H1 (cell line): ENCODE results near the gene SLC38A1. TPM values are rescaled to one million over a fixed set of nuclear protein-coding genes. Genes with fewer than 3 reads are reported as not detected.

Experiments used
- CTCF ChIA-PET: fragments of 300-600 bp; sonication (Branson Sonifier 250); formaldehyde crosslinking; loops from one replicate; lab custom pipeline; 2021; ENCODE audit not compliant: partially characterized antibody; lab: Charles Lee
- POLR2A ChIA-PET: fragments of 300-600 bp; sonication (Branson Sonifier 250); formaldehyde crosslinking; loops from one replicate; lab custom pipeline; 2021; ENCODE audit warnings: inconsistent platforms; ENCODE audit not compliant: partially characterized antibody; lab: Charles Lee
- DNase-seq, 2 experiments: peaks; one replicate each; pipeline versions ENCODE4 v3.0.0 to v3.0.0-alpha.2; 2010 to 2022; ENCODE audit warnings: low spot score in 2 of 2, low read depth in 1 of 2, mixed read lengths in 1 of 2
- FAIRE-seq: peaks from 2 replicates; lab custom pipeline; 2011; peaks lifted over from hg19 to GRCh38; lab: Jason Lieb, UNC
- H2AFZ ChIP-seq: 2 replicates; pipeline ENCODE4 v1.8.1; 2012; ENCODE audit warnings: low read length, inconsistent platforms
- H2AK5ac ChIP-seq: 2 replicates; pipeline ENCODE4 v1.6.1; 2013; ENCODE audit warnings: low read depth, low read length
- H2BK120ac ChIP-seq: replicated peaks from 2 replicates; pipeline ENCODE3; 2013; ENCODE audit warnings: low read depth, low read length, inconsistent platforms
- H2BK12ac ChIP-seq: 2 replicates; pipeline ENCODE4 v1.6.1; 2013; ENCODE audit warnings: low read depth, low read length
- H2BK15ac ChIP-seq: 2 replicates; pipeline ENCODE4 v1.6.1; 2013; ENCODE audit warnings: low read length
- H2BK20ac ChIP-seq: 2 replicates; pipeline ENCODE4 v1.6.1; 2013; ENCODE audit warnings: low read length
- H2BK5ac ChIP-seq: 2 replicates; pipeline ENCODE4 v1.6.1; 2013; ENCODE audit warnings: low read depth, low read length
- H3K14ac ChIP-seq: 2 replicates; pipeline ENCODE4 v1.6.1; 2013; ENCODE audit warnings: inconsistent platforms; ENCODE audit not compliant: insufficient read length
- H3K18ac ChIP-seq: 2 replicates; pipeline ENCODE4 v1.6.1; 2013; ENCODE audit warnings: low read length; ENCODE audit errors: extremely low read depth
- H3K23ac ChIP-seq: 2 replicates; pipeline ENCODE4 v1.6.1; 2013; ENCODE audit warnings: inconsistent platforms; ENCODE audit not compliant: insufficient read length
- H3K23me2 ChIP-seq: 2 replicates; pipeline ENCODE4 v1.6.1; 2013; ENCODE audit warnings: low read depth, low read length
- H3K27ac ChIP-seq: 2 replicates; pipeline ENCODE4 v1.6.1; 2011; ENCODE audit warnings: low read depth, low read length, inconsistent platforms
- H3K27me3 ChIP-seq, 4 experiments: replicated peaks in 1 of 4; 1 replicate in 1 of 4; 2 replicates in 3 of 4; pipeline versions ENCODE4 v1.6.1 to v1.8.1; 2011 to 2013; ENCODE audit warnings: low read length in 3 of 4, mild to moderate bottlenecking in 3 of 4, inconsistent platforms in 2 of 4, mixed read lengths in 2 of 4, moderate library complexity in 1 of 4; ENCODE audit not compliant: control insufficient read depth in 3 of 4, insufficient read depth in 3 of 4; ENCODE audit errors: extremely low read depth in 1 of 4
- H3K36me3 ChIP-seq, 4 experiments: 2 replicates each; pipeline versions ENCODE4 v1.6.1 to v1.8.1; 2011 to 2013; ENCODE audit warnings: mild to moderate bottlenecking in 4 of 4, low read length in 3 of 4, moderate library complexity in 2 of 4, control low read depth in 1 of 4, inconsistent platforms in 1 of 4; ENCODE audit not compliant: insufficient read depth in 4 of 4, control insufficient read depth in 2 of 4
- H3K4ac ChIP-seq: replicated peaks from 2 replicates; pipeline ENCODE3; 2013; ENCODE audit warnings: low read length, low read depth, mixed read lengths, inconsistent platforms; ENCODE audit not compliant: insufficient read length
- H3K4me1 ChIP-seq, 4 experiments: replicated peaks in 1 of 4; 1 replicate in 1 of 4; 2 replicates in 3 of 4; pipeline versions ENCODE4 v1.6.1 to v1.8.1; 2011 to 2013; ENCODE audit warnings: low read length in 3 of 4, inconsistent platforms in 2 of 4, mixed read lengths in 1 of 4; ENCODE audit not compliant: insufficient read depth in 4 of 4, control insufficient read depth in 3 of 4
- H3K4me2 ChIP-seq, 2 experiments: 2 replicates each; pipeline versions ENCODE4 v1.6.1 to v1.8.1; 2011 to 2013; ENCODE audit warnings: low read depth in 2 of 2, low read length in 2 of 2, control low read depth in 1 of 2, inconsistent platforms in 1 of 2, mild to moderate bottlenecking in 1 of 2; ENCODE audit not compliant: insufficient read depth in 1 of 2
- H3K4me3 ChIP-seq, 4 experiments: fragments of 200-600, 300-600 bp in 1 of 4; sonication (generic), shearing (Covaris generic), sonication (Bioruptor Twin) in 1 of 4; 2 replicates each; pipeline versions ENCODE4 v1.5.1 to v1.8.1; 2011 to 2016; ENCODE audit warnings: low read length in 4 of 4, low read depth in 3 of 4, control low read depth in 2 of 4, inconsistent platforms in 2 of 4, mild to moderate bottlenecking in 2 of 4, mixed read lengths in 1 of 4, moderate library complexity in 1 of 4; ENCODE audit not compliant: insufficient read depth in 2 of 4; ENCODE audit errors: extremely low read depth in 1 of 4
- H3K56ac ChIP-seq: replicated peaks from 2 replicates; pipeline ENCODE3; 2013; ENCODE audit warnings: low read depth, mild to moderate bottlenecking, mixed read lengths, low read length, inconsistent platforms; ENCODE audit not compliant: insufficient read length
- H3K79me1 ChIP-seq: 2 replicates; pipeline ENCODE4 v1.6.1; 2013; ENCODE audit warnings: low read depth, low read length, control low read depth
- H3K79me2 ChIP-seq, 2 experiments: 2 replicates each; pipeline versions ENCODE4 v1.6.1 to v1.8.1; 2012 to 2013; ENCODE audit warnings: low read length in 2 of 2, mild to moderate bottlenecking in 2 of 2, inconsistent platforms in 1 of 2; ENCODE audit not compliant: insufficient read depth in 2 of 2, control insufficient read depth in 1 of 2
- H3K9ac ChIP-seq, 4 experiments: replicated peaks in 1 of 4; 1 replicate in 1 of 4; 2 replicates in 3 of 4; pipeline versions ENCODE4 v1.6.1 to v1.8.1; 2011 to 2013; ENCODE audit warnings: low read depth in 3 of 4, low read length in 3 of 4, control low read depth in 2 of 4, mild to moderate bottlenecking in 2 of 4, moderate library complexity in 2 of 4, inconsistent platforms in 1 of 4; ENCODE audit errors: extremely low read depth in 1 of 4
- H3K9me3 ChIP-seq, 2 experiments: 2 replicates each; pipeline versions ENCODE4 v1.6.1 to v1.8.1; 2012 to 2013; ENCODE audit warnings: mild to moderate bottlenecking in 2 of 2, moderate library complexity in 2 of 2, control low read depth in 1 of 2, inconsistent platforms in 1 of 2, low read depth in 1 of 2, low read length in 1 of 2, mixed read lengths in 1 of 2; ENCODE audit not compliant: insufficient read depth in 2 of 2
- H4K20me1 ChIP-seq, 2 experiments: replicated peaks in 1 of 2; 2 replicates each; pipeline versions ENCODE3 to v1.8.1; 2011 to 2013; ENCODE audit warnings: inconsistent platforms in 2 of 2, low read length in 2 of 2, mild to moderate bottlenecking in 1 of 2; ENCODE audit not compliant: insufficient read depth in 2 of 2, control insufficient read depth in 1 of 2
- H4K5ac ChIP-seq: 2 replicates; pipeline ENCODE4 v1.6.1; 2013; ENCODE audit warnings: low read length, low read depth, mixed read lengths, inconsistent platforms; ENCODE audit not compliant: insufficient read length
- H4K8ac ChIP-seq: 2 replicates; pipeline ENCODE4 v1.8.0; 2013; ENCODE audit warnings: mild to moderate bottlenecking, moderate library complexity, low read length, inconsistent platforms; ENCODE audit not compliant: insufficient read depth; ENCODE audit errors: extremely low read depth
- H4K91ac ChIP-seq: replicated peaks from 2 replicates; pipeline ENCODE3; 2013; ENCODE audit warnings: low read length, mixed read lengths, inconsistent platforms; ENCODE audit not compliant: insufficient read length
- CREB1 ChIP-seq: IDR thresholded peaks from 2 replicates; pipeline ENCODE4 v1.6.1; 2012; ENCODE audit warnings: inconsistent platforms
- EZH2 ChIP-seq: fragments of 200-600 bp; sonication (generic); IDR thresholded peaks from 2 replicates; pipeline ENCODE4 v1.7.1; 2012; ENCODE audit warnings: low read depth, mild to moderate bottlenecking, moderate library complexity, low read length, inconsistent platforms; ENCODE audit not compliant: severe bottlenecking
- FOSL1 ChIP-seq: IDR thresholded peaks from 2 replicates; pipeline ENCODE4 v1.6.1; 2011; ENCODE audit warnings: mild to moderate bottlenecking, low read depth, low read length, moderate library complexity; ENCODE audit not compliant: insufficient read depth
- HDAC2 ChIP-seq, 2 experiments: fragments of 300-600 bp in 1 of 2; sonication (generic) in 1 of 2; IDR thresholded peaks; 2 replicates each; pipeline ENCODE4 v1.6.1; 2011 to 2012; ENCODE audit warnings: low read depth in 2 of 2, low read length in 2 of 2, mild to moderate bottlenecking in 2 of 2, moderate library complexity in 2 of 2, borderline replicate concordance in 1 of 2, inconsistent platforms in 1 of 2
- POU5F1 ChIP-seq: IDR thresholded peaks from 2 replicates; pipeline ENCODE4 v1.6.1; 2011; ENCODE audit warnings: low read depth, mild to moderate bottlenecking, low read length, moderate library complexity
- WGBS, 2 experiments: shearing (Covaris generic) in 1 of 2; methylation state at CpG; one replicate each; pipeline versions ENCODE4 v1.1.6 to v1.1.7; 2013 to 2015; ENCODE audit warnings: low lambda C conversion rate in 2 of 2, mixed read lengths in 2 of 2, inconsistent platforms in 1 of 2, low coverage in 1 of 2, missing lambda C conversion rate in 1 of 2; ENCODE audit not compliant: insufficient replicate concordance in 2 of 2, insufficient coverage in 1 of 2, insufficient read length in 1 of 2; ENCODE audit errors: extremely low coverage in 1 of 2, missing lambda C conversion rate in 1 of 2; 5-methylcytosine and 5-hydroxymethylcytosine counted together
- polyA plus RNA-seq, 7 experiments: library from polyadenylated mRNA; depleted of rRNA in 3 of 7; stranded (reverse) in 5 of 7; unstranded in 2 of 7; fragments of >200 nt in 5 of 7; fragments of 200-250 nt in 2 of 7; gene quantifications; 1 replicate in 5 of 7; 2 replicates in 1 of 7; 4 replicates in 1 of 7; pipeline versions ENCODE4 v1.2.1 to v1.2.3, GENCODE V29; 2011 to 2013; ENCODE audit warnings: missing spikeins in 2 of 7, mixed read lengths in 2 of 7
- total RNA-seq: library from RNA; stranded (reverse); fragmentation: NEBNext Ultra II Directional; extraction: Animal tissue kit (Norgen Biotek cat#: 25700); gene quantifications from 2 replicates; pipeline ENCODE4 v1.2.1, GENCODE V29; 2021

Gene SLC38A1
- total and polyA plus RNA-seq, 2 of the 8 experiments (the other 6 are each of a cell fraction or from before 2014, with no cell fraction given), result 83.4 to 242 TPM

GRCh38 chr12:46200551-46200950 lies 68.3 kb downstream of the SLC38A1 start:
- no peaks in the 10 kb centered on the region for H3K79me2 ChIP-seq
- H3K36me3 ChIP-seq, result peaks cover 51 to 100% (median 95%) of the 10 kb centered on the region in 4 experiments

More at GRCh38 chr12:46200551-46200950, 68.3 kb downstream of the SLC38A1 start:
- Histone ChIP-seq H3K56ac (no peak overlapping the region), H2AFZ (no peak overlapping the region), H3K18ac (no peak overlapping the region), H2BK120ac (no peak overlapping the region), H2AK5ac (no peak overlapping the region), H3K23me2 (no peaks in the 10 kb centered on the region), H2BK15ac (no peak overlapping the region), H3K79me1 (no peaks in the 10 kb centered on the region), H3K27me3 (no peaks in the 10 kb centered on the region), H4K8ac (no peak overlapping the region), H3K9me3 (peaks cover 19 to 25% of the 10 kb centered on the region in 2 experiments), H3K4me3 (no peak overlapping the region), H3K27ac (no peak overlapping the region), H3K9ac (no peak overlapping the region), H2BK12ac (no peak overlapping the region), H3K14ac (no peak overlapping the region), H2BK5ac (no peak overlapping the region), H3K23ac (no peak overlapping the region), H3K4me1 (no peaks in the 10 kb centered on the region), H3K4me2 (no peak overlapping the region), H3K4ac (no peak overlapping the region), H4K91ac (no peak overlapping the region), H4K5ac (no peak overlapping the region), H2BK20ac (no peak overlapping the region), H4K20me1 (peaks cover 0 to 2% of the 10 kb centered on the region in 2 experiments)
- FAIRE-seq, result no peak
- no peak for DNase-seq
- POLR2A ChIA-PET, result interaction anchor here (1.5 to 3.4 kb wide), 2 partner anchors 10 to 68 kb away, joined by 3 to 16 read pairs; partner anchors contain the start of gene SLC38A1
- 95% methylated on average over 3 of the region's 3 CpGs; no CpG with 5 or more reads in 1 of the 2 experiments for WGBS, 2 experiments
- TF ChIP-seq FOSL1 (no peak), EZH2 (no peak), CREB1 (no peak), POU5F1 (no peak), HDAC2 (IDR thresholded peaks at IDR 0.05; ENCODE audit: borderline replicate concordance in 1 of 2, low read depth in 2 of 2, low read length in 2 of 2) (no peak)
- CTCF ChIA-PET, result interaction anchor here (1.1 kb wide), 1 partner anchor 101 kb away, joined by 3 read pairs; no protein-coding TSS in a partner anchor
